Thyroid gland (tissue), 4 donors: ENCODE results near the gene DHRS2. TPM values are rescaled to one million over a fixed set of nuclear protein-coding genes. Genes with fewer than 3 reads are reported as not detected.
"Not testable (repeated sequence)": the region's sequence is repeated elsewhere in the genome, so short reads cannot be mapped to it uniquely, and the experiment has no call there.

Experiments used
- DNase-seq, 2 donors: peaks; one replicate each; pipeline ENCODE4 v3.0.0-alpha.2; 2019
- H3K27ac ChIP-seq, 3 donors: fragments of 200-600 bp; sonication (generic); 1 replicate in 2 of 3; 2 replicates in 1 of 3; pipeline ENCODE4 v1.5.1; 2016 to 2019; ENCODE audit warnings: mild to moderate bottlenecking in 1 of 3, moderate library complexity in 1 of 3
- H3K27me3 ChIP-seq: fragments of 200-600 bp; sonication (generic); one replicate; pipeline ENCODE4 v1.5.1; 2019
- H3K36me3 ChIP-seq, 2 donors: fragments of 200-600 bp; sonication (generic); one replicate each; pipeline ENCODE4 v1.5.1; 2016 to 2019
- H3K4me1 ChIP-seq, 2 donors: fragments of 200-600 bp; sonication (generic); one replicate each; pipeline ENCODE4 v1.5.1; 2017 to 2019
- H3K4me3 ChIP-seq, 3 donors: fragments of 200-600 bp; sonication (generic); replicated peaks in 1 of 3; 1 replicate in 2 of 3; 2 replicates in 1 of 3; pipeline ENCODE4 v1.5.1; 2016; ENCODE audit warnings: mild to moderate bottlenecking in 1 of 3
- H3K9me3 ChIP-seq: fragments of 200-600 bp; sonication (generic); one replicate; pipeline ENCODE4 v1.5.1; 2017
- POLR2A ChIP-seq, 2 donors: fragments of 450-650 bp; IDR thresholded peaks; one replicate each; pipeline ENCODE4 v1.6.1; 2017; ENCODE audit warnings: antibody characterized with exemption in 2 of 2, mild to moderate bottlenecking in 2 of 2, moderate library complexity in 1 of 2
- WGBS, 2 donors: methylation state at CpG; one replicate each; pipeline ENCODE4 v1.1.5; 2017; 5-methylcytosine and 5-hydroxymethylcytosine counted together
- intact Hi-C: fragments of 100-400 bp; cut with DNase I; formaldehyde crosslinking; loops from one replicate; pipeline ENCODE4 v1.15.1; 2023
- total RNA-seq, 4 donors: library from RNA; depleted of rRNA; stranded (reverse); fragments of >200 nt; gene quantifications; one replicate each; pipeline ENCODE4 v1.2.3, GENCODE V29; 2016
- TF ChIP-seq, protein P1 (sequence below), 6 experiments: fragments of 200-600 bp in 3 of 6; fragments of 450-650 bp in 3 of 6; sonication (generic) in 3 of 6; IDR thresholded peaks; one replicate each; pipeline ENCODE4 v1.5.1; 2016 to 2019; ENCODE audit warnings: antibody characterized with exemption in 6 of 6, mild to moderate bottlenecking in 2 of 6, inconsistent platforms in 1 of 6, moderate library complexity in 1 of 6

Gene DHRS2
- total RNA-seq, 4 donors from 2014 or later: not detected

GRCh38 chr14:23632461-23633159 is 3.6 kb upstream of the DHRS2 start:
- Histone ChIP-seq H3K9me3 (no peaks in the 10 kb centered on the region), H3K36me3 (no peaks in the 10 kb centered on the region), H3K27ac (no peak overlapping the region), H3K4me1 (peaks cover 0 to 4% of the 10 kb centered on the region in 2 donors), H3K4me3 (no peak overlapping the region), H3K27me3 (no peaks in the 10 kb centered on the region)
- TF ChIP-seq POLR2A (IDR thresholded peaks at IDR 0.05): no peak
- TF ChIP-seq, protein P1, sequence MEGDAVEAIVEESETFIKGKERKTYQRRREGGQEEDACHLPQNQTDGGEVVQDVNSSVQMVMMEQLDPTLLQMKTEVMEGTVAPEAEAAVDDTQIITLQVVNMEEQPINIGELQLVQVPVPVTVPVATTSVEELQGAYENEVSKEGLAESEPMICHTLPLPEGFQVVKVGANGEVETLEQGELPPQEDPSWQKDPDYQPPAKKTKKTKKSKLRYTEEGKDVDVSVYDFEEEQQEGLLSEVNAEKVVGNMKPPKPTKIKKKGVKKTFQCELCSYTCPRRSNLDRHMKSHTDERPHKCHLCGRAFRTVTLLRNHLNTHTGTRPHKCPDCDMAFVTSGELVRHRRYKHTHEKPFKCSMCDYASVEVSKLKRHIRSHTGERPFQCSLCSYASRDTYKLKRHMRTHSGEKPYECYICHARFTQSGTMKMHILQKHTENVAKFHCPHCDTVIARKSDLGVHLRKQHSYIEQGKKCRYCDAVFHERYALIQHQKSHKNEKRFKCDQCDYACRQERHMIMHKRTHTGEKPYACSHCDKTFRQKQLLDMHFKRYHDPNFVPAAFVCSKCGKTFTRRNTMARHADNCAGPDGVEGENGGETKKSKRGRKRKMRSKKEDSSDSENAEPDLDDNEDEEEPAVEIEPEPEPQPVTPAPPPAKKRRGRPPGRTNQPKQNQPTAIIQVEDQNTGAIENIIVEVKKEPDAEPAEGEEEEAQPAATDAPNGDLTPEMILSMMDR (IDR thresholded peaks at IDR 0.05): no peak
- intact Hi-C loops: no loop called here
- 52 to 66% methylated on average over 4 of the region's 4 CpGs for WGBS, 2 donors
- DNase-seq: no peak

DNA sequence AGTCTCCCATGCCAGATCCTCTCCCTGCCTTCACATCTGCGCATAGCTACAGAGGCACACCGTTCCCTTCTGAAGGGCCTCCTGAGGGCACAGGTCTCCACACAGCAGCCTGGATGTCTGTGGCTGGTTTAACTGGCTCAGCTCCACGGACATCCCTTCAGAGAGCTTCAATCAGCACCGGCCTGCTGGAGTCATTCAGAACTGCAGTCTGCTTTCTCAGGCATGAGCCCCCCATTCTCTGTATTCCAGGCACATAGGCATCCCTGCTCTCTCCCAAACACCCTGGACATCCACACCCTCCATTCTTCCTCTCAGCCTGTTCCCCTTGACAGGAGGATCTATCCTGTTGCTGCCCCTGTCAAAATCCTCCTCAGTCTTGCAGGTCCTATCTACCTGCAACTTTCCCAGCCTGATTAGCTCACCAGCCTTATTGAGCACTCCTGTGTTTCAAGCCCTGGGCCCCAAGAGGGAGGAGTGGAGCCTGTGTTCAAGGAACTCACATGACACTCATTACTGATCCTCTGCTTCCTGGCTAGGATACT is 2.9 kb upstream of the DHRS2 start:
- Histone ChIP-seq H3K27me3 (no peaks in the 10 kb centered on the region), H3K9me3 (no peaks in the 10 kb centered on the region), H3K36me3 (no peaks in the 10 kb centered on the region), H3K4me1 (peaks cover 0 to 4% of the 10 kb centered on the region in 2 donors), H3K27ac (no peak overlapping the region), H3K4me3 (no peak overlapping the region)
- intact Hi-C loops: no loop called here
- WGBS, 2 donors: 59 to 68% methylated on average over 4 of the region's 4 CpGs
- TF ChIP-seq, protein P1 (IDR thresholded peaks at IDR 0.05): no peak
- TF ChIP-seq POLR2A (IDR thresholded peaks at IDR 0.05): no peak
- DNase-seq: no peak

GRCh38 chr14:23634698-23635412 is 1.3 kb upstream of the DHRS2 start:
- 89 to 91% methylated on average over 5 of the region's 5 CpGs for WGBS, 2 donors
- H3K4me3 ChIP-seq, intact Hi-C loops, DNase-seq, H3K27ac ChIP-seq, H3K27me3 ChIP-seq, H3K9me3 ChIP-seq, H3K4me1 ChIP-seq, H3K36me3 ChIP-seq: not testable (repeated sequence)

- H3K27me3 ChIP-seq, H3K9me3 ChIP-seq, H3K4me1 ChIP-seq, H3K36me3 ChIP-seq, DNase-seq, intact Hi-C loops, H3K4me3 ChIP-seq, H3K27ac ChIP-seq: not testable (repeated sequence)
- 91 to 95% methylated on average over 4 of the region's 4 CpGs for WGBS, 2 donors
Measured at GRCh38 chr14:23637312-23637654, 1.1 kb downstream of the DHRS2 start.

GRCh38 chr14:23637655-23638413 is 1.7 kb downstream of the DHRS2 start:
- H3K4me3 ChIP-seq, DNase-seq, H3K27ac ChIP-seq, H3K27me3 ChIP-seq, H3K36me3 ChIP-seq, H3K9me3 ChIP-seq, intact Hi-C loops, H3K4me1 ChIP-seq: not testable (repeated sequence)
- WGBS, 2 donors: 88 to 90% methylated on average over 17 of the region's 17 CpGs

- no peak for TF ChIP-seq POLR2A (IDR thresholded peaks at IDR 0.05)
- TF ChIP-seq, protein P1 (IDR thresholded peaks at IDR 0.05): no peak
- Histone ChIP-seq H3K4me3 (no peak overlapping the region), H3K9me3 (no peaks in the 10 kb centered on the region), H3K27ac (no peak overlapping the region), H3K4me1 (peaks cover 0 to 7% of the 10 kb centered on the region in 2 donors), H3K36me3 (no peaks in the 10 kb centered on the region), H3K27me3 (no peaks in the 10 kb centered on the region)
- intact Hi-C loops: no loop called here
- no peak for DNase-seq
- WGBS, 2 donors: 86% methylated on average over 3 to 8 of the region's 8 CpGs
Measured at GRCh38 chr14:23638414-23639047, 2.4 kb downstream of the DHRS2 start.
